ENCODE data around the gene FILIP1L. TPM values are rescaled to one million over a fixed set of nuclear protein-coding genes. Genes with fewer than 3 reads are reported as not detected.

The FILIP1L gene
- total and polyA plus RNA-seq, 2 donors from 2014 or later, result 5.5 to 25.5 TPM

- no peak for TF ChIP-seq CTCF (IDR thresholded peaks at IDR 0.05; ENCODE audit: borderline replicate concordance, extremely low read depth, insufficient read depth)
- H3K4me1 ChIP-seq (ENCODE audit: control insufficient read depth in 2 of 3, insufficient read depth in 2 of 3, low read depth in 1 of 3, low read length in 3 of 3), result no peaks in the 10 kb centered on the region
- intact Hi-C loops (cut with DNase I), result no loop called here
- no peaks in the 10 kb centered on the region for H3K27me3 ChIP-seq (ENCODE audit: control insufficient read depth, insufficient read depth, low read length)
- DNase-seq (no peak), FAIRE-seq (no peak)
- H3K9me3 ChIP-seq (ENCODE audit: control insufficient read depth in 2 of 3, insufficient read depth in 1 of 3, low read length in 3 of 3), result no peaks in the 10 kb centered on the region
- H3K36me3 ChIP-seq (ENCODE audit: control insufficient read depth in 2 of 3, insufficient read depth in 3 of 3, low read length in 3 of 3), result no peaks in the 10 kb centered on the region
- H3K4me3 ChIP-seq (ENCODE audit: low read length in 3 of 3), result no peak overlapping the region
- H3K9ac ChIP-seq (ENCODE audit: low read length in 3 of 3), result no peak overlapping the region
- H3K27ac ChIP-seq (ENCODE audit: low read depth in 2 of 2, low read length in 2 of 2), result no peak overlapping the region
Observed at GRCh38 chr3:99928771-99929744, 185.2 kb downstream of the FILIP1L start.

GRCh38 chr3:99927671-99928457, 186.4 kb downstream of the FILIP1L start:
- no peak overlapping the region for H3K27ac ChIP-seq (ENCODE audit: low read depth in 2 of 2, low read length in 2 of 2)
- DNase-seq (no peak), FAIRE-seq (no peak)
- no peaks in the 10 kb centered on the region for H3K27me3 ChIP-seq (ENCODE audit: control insufficient read depth, insufficient read depth, low read length)
- no peaks in the 10 kb centered on the region for H3K4me1 ChIP-seq (ENCODE audit: control insufficient read depth in 2 of 3, insufficient read depth in 2 of 3, low read depth in 1 of 3, low read length in 3 of 3)
- no peak for TF ChIP-seq CTCF (IDR thresholded peaks at IDR 0.05; ENCODE audit: borderline replicate concordance, extremely low read depth, insufficient read depth)
- H3K9me3 ChIP-seq (ENCODE audit: control insufficient read depth in 2 of 3, insufficient read depth in 1 of 3, low read length in 3 of 3), result no peaks in the 10 kb centered on the region
- no peak overlapping the region for H3K4me3 ChIP-seq (ENCODE audit: low read length in 3 of 3)
- no peak overlapping the region for H3K9ac ChIP-seq (ENCODE audit: low read length in 3 of 3)
- H3K36me3 ChIP-seq (ENCODE audit: control insufficient read depth in 2 of 3, insufficient read depth in 3 of 3, low read length in 3 of 3), result no peaks in the 10 kb centered on the region
- intact Hi-C loops (cut with DNase I), result no loop called here

- Histone ChIP-seq H3K36me3 (ENCODE audit: control insufficient read depth in 2 of 3, insufficient read depth in 3 of 3, low read length in 3 of 3) (no peaks in the 10 kb centered on the region), H3K4me1 (ENCODE audit: control insufficient read depth in 2 of 3, insufficient read depth in 2 of 3, low read depth in 1 of 3, low read length in 3 of 3) (peaks cover 0 to 2% (median 0%) of the 10 kb centered on the region in 3 donors), H3K27me3 (ENCODE audit: control insufficient read depth, insufficient read depth, low read length) (no peaks in the 10 kb centered on the region), H3K4me3 (ENCODE audit: low read length in 3 of 3) (no peak overlapping the region), H3K27ac (ENCODE audit: low read depth in 2 of 2, low read length in 2 of 2) (no peak overlapping the region), H3K9ac (ENCODE audit: low read length in 3 of 3) (no peak overlapping the region), H3K9me3 (ENCODE audit: control insufficient read depth in 2 of 3, insufficient read depth in 1 of 3, low read length in 3 of 3) (no peaks in the 10 kb centered on the region)
- no peak for TF ChIP-seq CTCF (IDR thresholded peaks at IDR 0.05; ENCODE audit: borderline replicate concordance, extremely low read depth, insufficient read depth)
- FAIRE-seq (no peak), DNase-seq (no peak)
- intact Hi-C loops (cut with DNase I), result no loop called here
Observed at GRCh38 chr3:99925584-99926230, 188.6 kb downstream of the FILIP1L start.
